Neuronal stem cell (in vitro differentiated cells): ENCODE data around the gene COX7A2.

Experiments used
- DNase-seq: peaks from one replicate; pipeline ENCODE4 v3.0.0-alpha.2; 2013; ENCODE audit warnings: low spot score
- H2AFZ ChIP-seq: one replicate; pipeline ENCODE4 v1.6.1; 2013; ENCODE audit warnings: mild to moderate bottlenecking, low read length, inconsistent platforms
- H2AK5ac ChIP-seq: 2 replicates; pipeline ENCODE4 v1.6.1; 2013; ENCODE audit warnings: low read depth, mild to moderate bottlenecking, inconsistent platforms, low read length, moderate library complexity, mixed read lengths
- H2BK120ac ChIP-seq: 2 replicates; pipeline ENCODE4 v1.6.1; 2013; ENCODE audit warnings: low read depth, mild to moderate bottlenecking, inconsistent platforms, low read length, moderate library complexity, mixed read lengths
- H2BK12ac ChIP-seq: one replicate; pipeline ENCODE4 v1.6.1; 2013; ENCODE audit warnings: low read length, inconsistent platforms
- H2BK15ac ChIP-seq: 2 replicates; pipeline ENCODE4 v1.6.1; 2013; ENCODE audit warnings: mild to moderate bottlenecking, low read length, inconsistent platforms, mixed read lengths
- H2BK5ac ChIP-seq: one replicate; pipeline ENCODE4 v1.6.1; 2013; ENCODE audit warnings: inconsistent platforms, mild to moderate bottlenecking, low read length, moderate library complexity
- H3K14ac ChIP-seq: one replicate; pipeline ENCODE4 v1.6.1; 2013; ENCODE audit warnings: low read length, inconsistent platforms
- H3K18ac ChIP-seq: 2 replicates; pipeline ENCODE4 v1.6.1; 2013; ENCODE audit warnings: low read length, inconsistent platforms
- H3K23ac ChIP-seq: 2 replicates; pipeline ENCODE4 v1.6.1; 2013; ENCODE audit warnings: low read depth, mild to moderate bottlenecking, mixed read lengths, low read length, inconsistent platforms; ENCODE audit not compliant: poor library complexity
- H3K27ac ChIP-seq: replicated peaks from 3 replicates; pipeline ENCODE4 v1.5.1; 2013; ENCODE audit warnings: low read length, inconsistent platforms
- H3K27me3 ChIP-seq, 3 experiments: 2 replicates each; pipeline ENCODE4 v1.6.1; 2013; ENCODE audit warnings: low read length in 3 of 3, mild to moderate bottlenecking in 2 of 3, inconsistent platforms in 1 of 3, low read depth in 1 of 3, mixed read lengths in 1 of 3, moderate library complexity in 1 of 3; ENCODE audit not compliant: control insufficient read depth in 3 of 3, insufficient read depth in 3 of 3
- H3K36me3 ChIP-seq, 2 donors: replicated peaks in 1 of 2; 2 replicates each; pipeline ENCODE4 v1.6.1; 2013; ENCODE audit warnings: low read length in 2 of 2; ENCODE audit not compliant: control insufficient read depth in 2 of 2, insufficient read depth in 2 of 2
- H3K4ac ChIP-seq: 2 replicates; pipeline ENCODE4 v1.6.1; 2013; ENCODE audit warnings: inconsistent platforms, mild to moderate bottlenecking, low read length, moderate library complexity
- H3K4me1 ChIP-seq, 2 donors: 1 replicate in 1 of 2; 2 replicates in 1 of 2; pipeline ENCODE4 v1.6.1; 2013; ENCODE audit warnings: low read length in 2 of 2, low read depth in 1 of 2; ENCODE audit not compliant: control insufficient read depth in 2 of 2, insufficient read depth in 1 of 2
- H3K4me2 ChIP-seq: one replicate; pipeline ENCODE4 v1.6.1; 2013; ENCODE audit warnings: mild to moderate bottlenecking, low read length, inconsistent platforms; ENCODE audit not compliant: insufficient read depth, poor library complexity, severe bottlenecking
- H3K4me3 ChIP-seq, 2 donors: 2 replicates each; pipeline ENCODE4 v1.5.1; 2013; ENCODE audit warnings: low read length in 2 of 2, mild to moderate bottlenecking in 2 of 2, inconsistent platforms in 1 of 2, moderate library complexity in 1 of 2
- H3K79me1 ChIP-seq: one replicate; pipeline ENCODE4 v1.6.1; 2013; ENCODE audit warnings: low read depth, mild to moderate bottlenecking, inconsistent platforms, low read length, moderate library complexity
- H3K9ac ChIP-seq: one replicate; pipeline ENCODE4 v1.6.1; 2013; ENCODE audit warnings: mild to moderate bottlenecking, low read depth, low read length, inconsistent platforms; ENCODE audit not compliant: poor library complexity
- H3K9me3 ChIP-seq, 2 donors: replicated peaks in 1 of 2; 2 replicates each; pipeline versions ENCODE3 to v1.6.1; 2013; ENCODE audit warnings: low read length in 2 of 2, mild to moderate bottlenecking in 2 of 2, inconsistent platforms in 1 of 2, low read depth in 1 of 2, mixed read lengths in 1 of 2, moderate library complexity in 1 of 2; ENCODE audit not compliant: control insufficient read depth in 2 of 2, insufficient read depth in 1 of 2
- H4K8ac ChIP-seq: one replicate; pipeline ENCODE4 v1.6.1; 2013; ENCODE audit warnings: low read depth, mild to moderate bottlenecking, inconsistent platforms, low read length, moderate library complexity
- H4K91ac ChIP-seq: one replicate; pipeline ENCODE4 v1.6.1; 2013; ENCODE audit warnings: low read length, low read depth, mild to moderate bottlenecking, inconsistent platforms; ENCODE audit not compliant: poor library complexity
- WGBS, 2 donors: extraction: QIAGEN DNeasy Blood & Tissue Kit; methylation state at CpG; one replicate each; pipeline ENCODE4 v1.1.7; 2013; ENCODE audit warnings: missing lambda C conversion rate in 2 of 2, mixed read lengths in 1 of 2; ENCODE audit not compliant: insufficient read length in 2 of 2, insufficient replicate concordance in 1 of 2; ENCODE audit errors: extremely low coverage in 2 of 2; 5-methylcytosine and 5-hydroxymethylcytosine counted together

COX7A2 gene

DNA sequence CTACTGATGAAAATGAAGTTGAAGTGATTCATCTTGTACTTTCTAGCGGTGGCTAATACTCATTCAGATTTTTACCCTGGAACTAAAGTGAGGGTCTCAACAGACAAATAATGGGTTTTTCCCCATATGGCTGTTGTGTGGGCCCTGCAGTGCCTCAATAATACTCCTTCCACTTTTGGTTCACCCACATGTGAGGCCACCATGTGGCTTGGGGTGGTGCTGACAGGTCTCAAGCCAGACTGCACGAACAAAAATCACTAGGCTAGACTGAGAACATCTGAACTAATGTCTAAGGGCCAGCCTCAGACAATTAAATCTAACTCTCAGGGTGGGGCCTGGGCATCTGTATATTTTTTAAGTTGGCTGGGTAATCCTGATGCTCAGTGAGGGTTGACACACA, 29.9 kb downstream of the COX7A2 start:
- Histone ChIP-seq H2BK12ac (no peak overlapping the region), H2BK15ac (no peak overlapping the region), H3K4me3 (no peak overlapping the region), H2AFZ (no peak overlapping the region), H3K14ac (no peak overlapping the region), H2BK5ac (no peak overlapping the region), H3K27ac (no peak overlapping the region), H3K79me1 (no peaks in the 10 kb centered on the region), H2AK5ac (no peak overlapping the region), H3K9ac (no peak overlapping the region), H3K23ac (no peak overlapping the region), H2BK120ac (no peak overlapping the region), H3K27me3 (peaks cover 0 to 29% (median under 1%) of the 10 kb centered on the region in 3 experiments), H3K4ac (no peak overlapping the region), H3K9me3 (no peaks in the 10 kb centered on the region), H3K18ac (no peak overlapping the region), H3K4me1 (peaks cover under 1 to 3% of the 10 kb centered on the region in 2 donors), H3K4me2 (no peak overlapping the region), H4K91ac (no peak overlapping the region), H4K8ac (no peak overlapping the region), H3K36me3 (no peaks in the 10 kb centered on the region)
- no peak for DNase-seq
- no CpG with 5 or more reads among the region's 2 CpGs for WGBS, 2 donors

GRCh38 chr6:75213112-75213511, 30.5 kb downstream of the COX7A2 start:
- Histone ChIP-seq H3K36me3 (no peaks in the 10 kb centered on the region), H3K4me2 (no peak overlapping the region), H2BK120ac (no peak overlapping the region), H3K4me3 (no peak overlapping the region), H3K9ac (no peak overlapping the region), H3K14ac (no peak overlapping the region), H2BK12ac (no peak overlapping the region), H3K79me1 (no peaks in the 10 kb centered on the region), H3K23ac (no peak overlapping the region), H2AK5ac (no peak overlapping the region), H2BK15ac (no peak overlapping the region), H3K27me3 (peaks cover 2 to 34% (median 7%) of the 10 kb centered on the region in 3 experiments), H3K4me1 (peaks cover 3 to 7% of the 10 kb centered on the region in 2 donors), H3K4ac (no peak overlapping the region), H4K91ac (no peak overlapping the region), H2BK5ac (no peak overlapping the region), H4K8ac (no peak overlapping the region), H3K18ac (no peak overlapping the region), H3K9me3 (no peaks in the 10 kb centered on the region), H3K27ac (no peak overlapping the region), H2AFZ (no peak overlapping the region)
- no CpG with 5 or more reads among the region's 1 CpG for WGBS, 2 donors
- no peak for DNase-seq

DNA sequence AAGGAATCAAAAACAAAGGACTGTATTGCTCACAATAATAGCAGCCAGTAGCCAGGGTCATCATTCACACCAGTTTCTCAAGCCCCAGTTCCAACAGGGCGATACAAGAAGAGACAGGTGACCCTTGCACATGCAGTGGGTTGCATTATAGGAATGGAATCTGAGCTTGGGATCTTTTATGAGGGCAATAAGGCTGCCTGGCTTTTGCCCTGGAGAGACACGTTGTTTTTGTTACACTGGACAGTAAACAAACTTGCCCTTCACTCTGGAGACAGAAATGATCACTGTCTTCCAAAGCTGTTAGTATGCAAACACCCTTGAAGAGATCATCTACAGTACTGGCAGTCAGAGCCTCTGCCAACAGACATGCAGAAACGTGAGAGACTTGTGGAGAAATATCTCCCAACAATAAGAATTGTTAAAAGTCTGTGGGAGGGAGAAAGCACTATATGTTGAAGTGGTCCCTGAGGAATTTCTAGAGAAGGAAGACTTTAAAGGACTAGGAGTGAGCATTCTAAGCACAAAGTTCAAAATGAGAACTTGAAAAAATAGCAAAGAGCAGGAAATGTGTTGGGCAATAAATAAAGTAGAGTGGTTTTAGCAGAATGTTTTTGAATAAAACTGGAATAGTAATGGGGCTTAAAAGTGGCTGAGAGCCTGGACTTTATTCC, 31.5 kb downstream of the COX7A2 start:
- Histone ChIP-seq H4K8ac (no peak overlapping the region), H3K4me2 (no peak overlapping the region), H3K23ac (no peak overlapping the region), H3K27me3 (peaks cover 5 to 40% (median 18%) of the 10 kb centered on the region in 3 experiments), H2BK120ac (no peak overlapping the region), H2AK5ac (no peak overlapping the region), H3K79me1 (no peaks in the 10 kb centered on the region), H3K4ac (no peak overlapping the region), H3K18ac (no peak overlapping the region), H3K4me3 (no peak overlapping the region), H2BK15ac (no peak overlapping the region), H4K91ac (no peak overlapping the region), H3K4me1 (peaks cover 2 to 11% of the 10 kb centered on the region in 2 donors), H3K14ac (no peak overlapping the region), H3K27ac (no peak overlapping the region), H2AFZ (peak overlapping the region; percentile 28), H3K9ac (no peak overlapping the region), H3K9me3 (no peaks in the 10 kb centered on the region), H2BK12ac (no peak overlapping the region), H2BK5ac (no peak overlapping the region), H3K36me3 (no peaks in the 10 kb centered on the region)
- no CpG with 5 or more reads among the region's 3 CpGs for WGBS, 2 donors
- DNase-seq: no peak

DNA sequence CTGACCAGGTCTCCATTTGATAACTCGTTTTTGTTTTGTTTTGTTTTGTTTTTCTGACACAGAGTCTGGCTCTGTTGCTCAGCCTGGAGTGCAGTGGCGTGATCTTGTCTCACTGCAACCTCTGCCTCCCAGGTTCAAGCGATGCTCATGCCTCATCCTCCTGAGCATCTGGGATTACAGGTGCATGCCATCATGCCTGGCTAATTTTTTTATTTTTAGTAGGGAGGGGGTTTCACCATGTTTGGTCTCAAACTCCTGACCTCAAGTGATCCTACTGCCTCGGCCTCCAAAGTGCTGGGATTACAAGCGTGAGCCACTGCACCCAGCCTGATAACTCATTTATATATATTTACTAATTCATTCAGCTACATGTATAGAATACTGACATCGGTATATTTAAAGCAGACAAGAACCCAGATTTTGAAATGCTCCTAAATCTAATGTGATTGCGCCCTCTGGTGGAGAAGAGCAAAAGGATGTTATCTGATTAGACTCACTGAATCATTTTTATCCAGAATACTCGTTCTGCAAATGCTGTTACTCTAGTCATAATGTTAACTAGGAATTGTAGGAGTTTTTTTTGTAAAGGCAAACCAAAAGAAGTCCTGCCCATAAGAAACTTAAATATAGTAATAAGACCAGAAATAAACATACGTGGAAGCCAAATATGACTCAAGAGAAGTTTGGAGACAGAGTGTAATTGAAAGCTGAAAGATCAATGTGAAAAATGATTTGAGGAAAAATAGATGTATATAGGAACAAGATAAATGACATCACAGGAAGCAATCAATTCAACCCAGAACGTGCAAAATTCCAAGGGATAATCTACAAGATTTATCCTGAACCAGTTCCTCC, 32.5 kb downstream of the COX7A2 start:
- H3K4me2 ChIP-seq: no peak overlapping the region
- no peak overlapping the region for H3K4me3 ChIP-seq
- H4K91ac ChIP-seq: no peak overlapping the region
- H3K27me3 ChIP-seq: peaks cover 6 to 48% (median 27%) of the 10 kb centered on the region in 3 experiments
- no peak overlapping the region for H3K18ac ChIP-seq
- no peak overlapping the region for H3K4ac ChIP-seq
- H3K27ac ChIP-seq: no peak overlapping the region
- H3K9ac ChIP-seq: no peak overlapping the region
- no peak overlapping the region for H2BK15ac ChIP-seq
- no peak overlapping the region for H2AFZ ChIP-seq
- H2BK12ac ChIP-seq: no peak overlapping the region
- no peaks in the 10 kb centered on the region for H3K36me3 ChIP-seq
- WGBS, 2 donors: no CpG with 5 or more reads among the region's 10 CpGs
- no peak overlapping the region for H2BK120ac ChIP-seq
- peak; percentile 61 for DNase-seq
- H3K4me1 ChIP-seq: peaks cover 0 to 14% of the 10 kb centered on the region in 2 donors
- H3K23ac ChIP-seq: no peak overlapping the region
- H2BK5ac ChIP-seq: no peak overlapping the region
- H3K9me3 ChIP-seq: no peaks in the 10 kb centered on the region
- no peak overlapping the region for H3K14ac ChIP-seq
- no peaks in the 10 kb centered on the region for H3K79me1 ChIP-seq
- H4K8ac ChIP-seq: no peak overlapping the region
- no peak overlapping the region for H2AK5ac ChIP-seq
